ENCODE measurements around the gene CDCP2. TPM values are rescaled to one million over a fixed set of nuclear protein-coding genes. Genes with fewer than 3 reads are reported as not detected.

The CDCP2 gene
- total and polyA plus RNA-seq, 12 donors, result 0.05 to 0.64 (median 0.25) TPM; not detected in 7

- H3K27me3 ChIP-seq, result no peaks in the 10 kb centered on the region
- no peaks in the 10 kb centered on the region for H3K36me3 ChIP-seq (replicated peaks in 1 of 2)
- H3K4me3 ChIP-seq, result no peak overlapping the region
- TF ChIP-seq, protein P1, sequence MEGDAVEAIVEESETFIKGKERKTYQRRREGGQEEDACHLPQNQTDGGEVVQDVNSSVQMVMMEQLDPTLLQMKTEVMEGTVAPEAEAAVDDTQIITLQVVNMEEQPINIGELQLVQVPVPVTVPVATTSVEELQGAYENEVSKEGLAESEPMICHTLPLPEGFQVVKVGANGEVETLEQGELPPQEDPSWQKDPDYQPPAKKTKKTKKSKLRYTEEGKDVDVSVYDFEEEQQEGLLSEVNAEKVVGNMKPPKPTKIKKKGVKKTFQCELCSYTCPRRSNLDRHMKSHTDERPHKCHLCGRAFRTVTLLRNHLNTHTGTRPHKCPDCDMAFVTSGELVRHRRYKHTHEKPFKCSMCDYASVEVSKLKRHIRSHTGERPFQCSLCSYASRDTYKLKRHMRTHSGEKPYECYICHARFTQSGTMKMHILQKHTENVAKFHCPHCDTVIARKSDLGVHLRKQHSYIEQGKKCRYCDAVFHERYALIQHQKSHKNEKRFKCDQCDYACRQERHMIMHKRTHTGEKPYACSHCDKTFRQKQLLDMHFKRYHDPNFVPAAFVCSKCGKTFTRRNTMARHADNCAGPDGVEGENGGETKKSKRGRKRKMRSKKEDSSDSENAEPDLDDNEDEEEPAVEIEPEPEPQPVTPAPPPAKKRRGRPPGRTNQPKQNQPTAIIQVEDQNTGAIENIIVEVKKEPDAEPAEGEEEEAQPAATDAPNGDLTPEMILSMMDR (IDR thresholded peaks at IDR 0.05), result no peak
- TF ChIP-seq POLR2A (IDR thresholded peaks at IDR 0.05), result no peak
- H3K9me3 ChIP-seq (replicated peaks in 1 of 3), result no peaks in the 10 kb centered on the region
- no peak overlapping the region for H3K27ac ChIP-seq
- intact Hi-C loops (cut with DNase I), result no loop called here
- no peak for DNase-seq
- H3K4me1 ChIP-seq (replicated peaks in 1 of 2), result no peaks in the 10 kb centered on the region
- WGBS, 4 donors, result 90 to 99% (median 95%) methylated on average over 8 to 11 of the region's 11 CpGs
Measured at GRCh38 chr1:54144366-54144765, 8.4 kb downstream of the CDCP2 start.

GRCh38 chr1:54142146-54142900 is 10.5 kb downstream of the CDCP2 start:
- DNase-seq, result no peak
- Histone ChIP-seq H3K9me3 (replicated peaks in 1 of 3) (no peaks in the 10 kb centered on the region), H3K27me3 (no peaks in the 10 kb centered on the region), H3K4me1 (replicated peaks in 1 of 2) (no peaks in the 10 kb centered on the region), H3K36me3 (replicated peaks in 1 of 2) (no peaks in the 10 kb centered on the region), H3K27ac (no peak overlapping the region), H3K4me3 (no peak overlapping the region)
- WGBS, 4 donors, result 65 to 70% (median 68%) methylated on average over 9 of the region's 9 CpGs
- TF ChIP-seq, protein P1 (IDR thresholded peaks at IDR 0.05), result no peak
- TF ChIP-seq POLR2A (IDR thresholded peaks at IDR 0.05), result no peak
- intact Hi-C loops (cut with DNase I), result no loop called here

DNA sequence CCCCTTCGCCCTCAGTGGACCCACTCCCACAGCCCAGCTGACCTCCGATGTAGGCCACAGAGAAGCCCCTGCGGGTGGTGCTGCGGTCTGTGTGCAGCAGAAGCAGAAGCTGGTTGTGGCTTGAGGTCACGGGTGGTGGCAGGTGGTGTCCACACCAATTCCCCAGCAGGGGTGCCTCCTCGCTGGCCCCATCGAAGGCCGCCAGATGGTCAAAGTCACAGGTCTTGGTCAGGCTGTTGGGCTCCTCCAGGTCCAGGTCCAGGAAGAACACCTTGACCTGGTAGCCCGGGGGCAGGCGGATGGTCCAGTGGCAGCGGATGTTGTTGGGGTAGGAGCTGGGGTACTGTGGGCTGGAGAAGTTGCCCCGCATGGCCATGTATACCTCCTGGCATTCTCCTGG is 13.1 kb downstream of the CDCP2 start:
- H3K27ac ChIP-seq, result no peak overlapping the region
- DNase-seq, result no peak
- no peaks in the 10 kb centered on the region for H3K36me3 ChIP-seq (replicated peaks in 1 of 2)
- TF ChIP-seq POLR2A (IDR thresholded peaks at IDR 0.05), result no peak
- TF ChIP-seq, protein P1 (IDR thresholded peaks at IDR 0.05), result no peak
- WGBS, 4 donors, result 89 to 100% (median 98%) methylated on average over 6 to 12 of the region's 12 CpGs
- H3K4me1 ChIP-seq (replicated peaks in 1 of 2), result no peaks in the 10 kb centered on the region
- no peak overlapping the region for H3K4me3 ChIP-seq
- intact Hi-C loops (cut with DNase I), result no loop called here
- no peaks in the 10 kb centered on the region for H3K27me3 ChIP-seq
- no peaks in the 10 kb centered on the region for H3K9me3 ChIP-seq (replicated peaks in 1 of 3)

DNA sequence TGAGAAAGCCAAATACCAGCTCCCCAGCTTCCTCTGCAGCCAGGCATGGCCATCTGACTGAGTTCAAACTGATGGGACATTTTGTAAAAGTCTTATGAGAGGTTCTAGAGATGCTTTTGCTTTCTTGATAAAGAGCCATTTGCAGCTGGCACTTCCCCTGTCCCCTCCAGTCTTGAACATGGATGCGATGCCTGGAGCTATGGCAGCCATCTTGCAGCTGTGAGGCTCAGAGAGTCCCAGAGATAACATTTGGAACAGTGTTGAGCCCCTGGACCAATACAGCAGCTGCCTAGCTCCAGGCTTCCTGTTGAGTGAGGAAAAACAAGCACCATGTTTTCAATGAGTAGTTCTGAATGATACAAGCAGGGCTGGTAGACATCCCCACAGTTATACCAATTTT is 13.8 kb downstream of the CDCP2 start:
- DNase-seq, result no peak
- H3K4me1 ChIP-seq (replicated peaks in 1 of 2), result no peaks in the 10 kb centered on the region
- WGBS, 4 donors, result 88 to 100% (median 96%) methylated on average over 1 of the region's 1 CpG
- TF ChIP-seq, protein P1 (IDR thresholded peaks at IDR 0.05), result no peak
- no peak for TF ChIP-seq POLR2A (IDR thresholded peaks at IDR 0.05)
- no peak overlapping the region for H3K27ac ChIP-seq
- H3K27me3 ChIP-seq, result no peaks in the 10 kb centered on the region
- H3K9me3 ChIP-seq (replicated peaks in 1 of 3), result no peaks in the 10 kb centered on the region
- intact Hi-C loops (cut with DNase I), result no loop called here
- no peaks in the 10 kb centered on the region for H3K36me3 ChIP-seq (replicated peaks in 1 of 2)
- no peak overlapping the region for H3K4me3 ChIP-seq
